Activated T-cell treated with anti-CD3 and anti-CD28 coated beads, Interleukin-2, amount 50 U/mL, for 24 hours (primary cell): ENCODE measurements around the gene LYPLAL1.
"Not testable (repeated sequence)": the region's sequence is repeated elsewhere in the genome, so short reads cannot be mapped to it uniquely, and the experiment has no call there.

Source experiments
- DNase-seq: peaks from one replicate; pipeline ENCODE4 v3.0.0-alpha.2; 2020
- H3K27ac Mint-ChIP-seq: 2 replicates; pipeline ENCODE4 v1.8.0; 2020; ENCODE audit warnings: mild to moderate bottlenecking, mixed read lengths
- H3K27me3 Mint-ChIP-seq: 2 replicates; pipeline ENCODE4 v1.8.0; 2020; ENCODE audit warnings: mixed read lengths
- H3K36me3 Mint-ChIP-seq: 2 replicates; pipeline ENCODE4 v1.8.0; 2020; ENCODE audit warnings: low read depth, mixed read lengths
- H3K4me1 Mint-ChIP-seq: 2 replicates; pipeline ENCODE4 v1.8.0; 2020; ENCODE audit warnings: low read depth, mixed read lengths
- H3K4me3 Mint-ChIP-seq: 2 replicates; pipeline ENCODE4 v1.8.0; 2020; ENCODE audit warnings: mild to moderate bottlenecking, moderate library complexity, mixed read lengths
- H3K9me3 Mint-ChIP-seq: 2 replicates; pipeline ENCODE4 v1.8.0; 2020; ENCODE audit warnings: mixed read lengths

Gene LYPLAL1

DNA sequence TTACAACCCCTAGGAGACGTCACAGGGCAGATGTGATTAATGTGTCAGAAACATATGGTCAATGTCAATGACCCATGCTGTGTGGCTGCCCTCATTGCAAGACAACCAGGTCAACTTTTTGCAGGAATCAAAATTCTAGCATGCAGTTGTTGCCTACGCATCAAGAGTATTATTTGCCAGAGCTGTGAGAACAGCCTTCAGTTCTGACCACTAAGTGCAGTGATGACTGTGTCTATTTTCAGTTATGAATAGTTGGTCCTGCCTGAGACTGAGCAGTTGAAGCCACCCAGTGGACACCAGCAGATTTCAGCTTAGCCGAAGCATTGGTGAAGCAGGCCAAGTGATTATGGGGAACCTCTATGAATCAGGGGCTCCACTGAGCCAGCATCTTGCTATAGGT, 47.3 kb downstream of the LYPLAL1 start:
- peaks cover 22% of the 10 kb centered on the region for H3K36me3 Mint-ChIP-seq
- H3K27ac Mint-ChIP-seq = no peak overlapping the region
- no peaks in the 10 kb centered on the region for H3K9me3 Mint-ChIP-seq
- no peaks in the 10 kb centered on the region for H3K4me1 Mint-ChIP-seq
- H3K4me3 Mint-ChIP-seq = no peak overlapping the region
- H3K27me3 Mint-ChIP-seq = no peaks in the 10 kb centered on the region
- no peak for DNase-seq

DNA sequence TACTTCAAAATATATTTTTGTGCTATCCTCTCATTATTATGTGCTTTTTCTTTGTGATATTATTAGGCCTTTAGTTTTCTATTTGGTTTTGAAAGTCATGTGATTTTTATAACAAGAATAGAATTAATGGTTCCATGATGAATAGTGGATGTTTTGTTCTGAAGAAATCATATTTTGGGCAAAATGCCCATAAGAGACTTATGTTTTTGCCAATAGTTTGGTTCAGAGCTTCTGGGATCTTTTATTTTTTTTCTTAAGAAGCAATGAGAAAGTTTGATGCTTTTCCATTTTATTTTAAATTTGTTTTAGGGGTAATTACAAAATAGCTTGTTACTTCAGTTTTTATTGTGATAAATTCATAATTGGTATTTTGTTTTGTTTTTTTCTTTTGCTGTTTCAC, 49.8 kb downstream of the LYPLAL1 start:
- Mint-ChIP-seq H3K9me3 (no peaks in the 10 kb centered on the region), H3K4me1 (no peaks in the 10 kb centered on the region), H3K27me3 (no peaks in the 10 kb centered on the region), H3K36me3 (peaks cover 16% of the 10 kb centered on the region), H3K27ac (no peak overlapping the region), H3K4me3 (no peak overlapping the region)
- DNase-seq = no peak

DNA sequence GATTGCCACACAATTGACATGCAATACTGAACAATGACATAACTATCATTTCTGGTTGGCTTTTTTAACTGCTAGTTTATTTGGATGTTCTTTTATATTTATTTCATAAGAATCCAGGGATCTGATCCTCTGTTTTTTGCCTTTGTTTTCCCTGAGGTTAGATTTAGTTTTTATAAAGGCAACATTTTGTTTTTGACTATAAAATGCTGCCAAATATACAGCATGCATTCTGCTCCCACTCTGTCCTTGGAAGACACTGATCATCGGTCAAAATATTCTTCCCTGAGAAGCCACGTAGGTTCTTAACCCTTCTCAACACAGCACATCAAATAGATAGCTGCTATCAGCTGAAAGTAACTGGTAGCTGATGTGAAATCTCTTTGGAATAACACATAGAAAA, 52.5 kb downstream of the LYPLAL1 start:
- Mint-ChIP-seq H3K4me1 (no peaks in the 10 kb centered on the region), H3K27ac (no peak overlapping the region), H3K36me3 (peaks cover 9% of the 10 kb centered on the region), H3K27me3 (no peaks in the 10 kb centered on the region), H3K9me3 (no peaks in the 10 kb centered on the region), H3K4me3 (no peak overlapping the region)
- no peak for DNase-seq

GRCh38 chr1:219227360-219228057, 53.8 kb downstream of the LYPLAL1 start:
- H3K27me3 Mint-ChIP-seq = no peaks in the 10 kb centered on the region
- no peak overlapping the region for H3K4me3 Mint-ChIP-seq
- H3K36me3 Mint-ChIP-seq = peaks cover 9% of the 10 kb centered on the region
- H3K27ac Mint-ChIP-seq = no peak overlapping the region
- DNase-seq = no peak
- no peaks in the 10 kb centered on the region for H3K9me3 Mint-ChIP-seq
- no peaks in the 10 kb centered on the region for H3K4me1 Mint-ChIP-seq

GRCh38 chr1:219228058-219228419, 54.4 kb downstream of the LYPLAL1 start:
- H3K27ac Mint-ChIP-seq = no peak overlapping the region
- H3K4me1 Mint-ChIP-seq = no peaks in the 10 kb centered on the region
- H3K4me3 Mint-ChIP-seq = no peak overlapping the region
- no peaks in the 10 kb centered on the region for H3K9me3 Mint-ChIP-seq
- peaks cover 9% of the 10 kb centered on the region for H3K36me3 Mint-ChIP-seq
- no peak for DNase-seq
- no peaks in the 10 kb centered on the region for H3K27me3 Mint-ChIP-seq

- Mint-ChIP-seq H3K4me3 (no peak overlapping the region), H3K4me1 (no peaks in the 10 kb centered on the region), H3K36me3 (peaks cover 7% of the 10 kb centered on the region), H3K27me3 (no peaks in the 10 kb centered on the region), H3K9me3 (no peaks in the 10 kb centered on the region), H3K27ac (no peak overlapping the region)
- no peak for DNase-seq
Measured at GRCh38 chr1:219232890-219233289, 59.2 kb downstream of the LYPLAL1 start.

- Mint-ChIP-seq H3K27me3 (no peaks in the 10 kb centered on the region), H3K4me3 (no peak overlapping the region), H3K36me3 (peaks cover under 1% of the 10 kb centered on the region), H3K9me3 (no peaks in the 10 kb centered on the region), H3K4me1 (no peaks in the 10 kb centered on the region), H3K27ac (no peak overlapping the region)
- no peak for DNase-seq
Measured at GRCh38 chr1:219235903-219236481, 62.3 kb downstream of the LYPLAL1 start.

- Mint-ChIP-seq H3K36me3 (no peaks in the 10 kb centered on the region), H3K27me3 (no peaks in the 10 kb centered on the region), H3K9me3 (no peaks in the 10 kb centered on the region), H3K4me3 (no peak overlapping the region), H3K27ac (no peak overlapping the region), H3K4me1 (no peaks in the 10 kb centered on the region)
- DNase-seq = no peak
Measured at GRCh38 chr1:219236933-219237610, 63.4 kb downstream of the LYPLAL1 start.

- DNase-seq = no peak
- H3K36me3 Mint-ChIP-seq = no peaks in the 10 kb centered on the region
- H3K4me1 Mint-ChIP-seq = no peaks in the 10 kb centered on the region
- H3K9me3 Mint-ChIP-seq = no peaks in the 10 kb centered on the region
- H3K4me3 Mint-ChIP-seq = no peak overlapping the region
- H3K27ac Mint-ChIP-seq = no peak overlapping the region
- H3K27me3 Mint-ChIP-seq = no peaks in the 10 kb centered on the region
Measured at GRCh38 chr1:219239518-219239917, 65.8 kb downstream of the LYPLAL1 start.

- no peak overlapping the region for H3K4me3 Mint-ChIP-seq
- H3K9me3 Mint-ChIP-seq = no peaks in the 10 kb centered on the region
- no peaks in the 10 kb centered on the region for H3K36me3 Mint-ChIP-seq
- no peaks in the 10 kb centered on the region for H3K4me1 Mint-ChIP-seq
- DNase-seq = no peak
- H3K27ac Mint-ChIP-seq = no peak overlapping the region
- no peaks in the 10 kb centered on the region for H3K27me3 Mint-ChIP-seq
Measured at GRCh38 chr1:219244864-219245263, 71.2 kb downstream of the LYPLAL1 start.

- no peak for DNase-seq
- no peaks in the 10 kb centered on the region for H3K36me3 Mint-ChIP-seq
- no peaks in the 10 kb centered on the region for H3K9me3 Mint-ChIP-seq
Measured at GRCh38 chr1:219247441-219247840, 73.8 kb downstream of the LYPLAL1 start.

DNA sequence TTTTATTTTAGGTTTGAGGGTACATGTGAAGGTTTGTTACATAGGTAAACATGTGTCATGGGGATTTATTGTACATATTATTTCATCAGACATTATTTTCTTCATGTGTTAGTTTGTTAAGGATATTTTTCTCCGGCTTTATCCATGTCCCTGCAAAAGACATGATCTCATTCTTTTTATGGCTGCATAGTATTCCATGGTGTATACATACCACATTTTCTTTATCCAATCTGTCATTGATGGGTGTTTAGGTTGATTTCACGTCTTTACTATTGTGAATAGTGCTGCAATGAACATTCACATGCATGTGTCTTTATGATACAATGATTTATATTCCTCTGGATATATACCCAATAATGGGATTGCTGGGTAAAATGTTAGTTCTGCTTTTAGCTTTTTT, 76.8 kb downstream of the LYPLAL1 start:
- not testable (repeated sequence) for H3K27ac Mint-ChIP-seq, H3K27me3 Mint-ChIP-seq, H3K36me3 Mint-ChIP-seq, DNase-seq, H3K4me3 Mint-ChIP-seq, H3K4me1 Mint-ChIP-seq
- H3K9me3 Mint-ChIP-seq = peaks cover 14% of the 10 kb centered on the region

More at GRCh38 chr1:219247441-219247840, 73.8 kb downstream of the LYPLAL1 start:
- no peaks in the 10 kb centered on the region for H3K27me3 Mint-ChIP-seq
- H3K27ac Mint-ChIP-seq = no peak overlapping the region
- no peaks in the 10 kb centered on the region for H3K4me1 Mint-ChIP-seq
- no peak overlapping the region for H3K4me3 Mint-ChIP-seq

- no peaks in the 10 kb centered on the region for H3K27me3 Mint-ChIP-seq
- H3K9me3 Mint-ChIP-seq = peaks cover 25% of the 10 kb centered on the region
- H3K27ac Mint-ChIP-seq = no peak overlapping the region
- no peaks in the 10 kb centered on the region for H3K4me1 Mint-ChIP-seq
- DNase-seq = no peak
- peaks cover 20% of the 10 kb centered on the region for H3K36me3 Mint-ChIP-seq
- H3K4me3 Mint-ChIP-seq = no peak overlapping the region
Measured at GRCh38 chr1:219257751-219258150, 84.1 kb downstream of the LYPLAL1 start.

GRCh38 chr1:219261454-219261853, 87.8 kb downstream of the LYPLAL1 start:
- no peak overlapping the region for H3K4me3 Mint-ChIP-seq
- no peak for DNase-seq
- H3K9me3 Mint-ChIP-seq = peaks cover 13% of the 10 kb centered on the region
- peaks cover 14% of the 10 kb centered on the region for H3K36me3 Mint-ChIP-seq
- H3K4me1 Mint-ChIP-seq = no peaks in the 10 kb centered on the region
- no peaks in the 10 kb centered on the region for H3K27me3 Mint-ChIP-seq
- no peak overlapping the region for H3K27ac Mint-ChIP-seq
